Esophagus muscularis mucosa (tissue), 3 donors: ENCODE results near the gene PLOD1.

Experiments
- POLR2A ChIP-seq: fragments of 450-650 bp; IDR thresholded peaks from one replicate; pipeline ENCODE4 v1.6.1; 2017; ENCODE audit warnings: antibody characterized with exemption, moderate library complexity, mild to moderate bottlenecking, low read depth
- TF ChIP-seq, protein P1 (sequence below), 3 experiments: fragments of 200-600 bp in 2 of 3; fragments of 450-650 bp in 1 of 3; sonication (generic) in 2 of 3; IDR thresholded peaks; one replicate each; pipeline ENCODE4 v1.5.1; 2017 to 2019; ENCODE audit warnings: antibody characterized with exemption in 3 of 3, mild to moderate bottlenecking in 2 of 3, moderate library complexity in 1 of 3

DNA sequence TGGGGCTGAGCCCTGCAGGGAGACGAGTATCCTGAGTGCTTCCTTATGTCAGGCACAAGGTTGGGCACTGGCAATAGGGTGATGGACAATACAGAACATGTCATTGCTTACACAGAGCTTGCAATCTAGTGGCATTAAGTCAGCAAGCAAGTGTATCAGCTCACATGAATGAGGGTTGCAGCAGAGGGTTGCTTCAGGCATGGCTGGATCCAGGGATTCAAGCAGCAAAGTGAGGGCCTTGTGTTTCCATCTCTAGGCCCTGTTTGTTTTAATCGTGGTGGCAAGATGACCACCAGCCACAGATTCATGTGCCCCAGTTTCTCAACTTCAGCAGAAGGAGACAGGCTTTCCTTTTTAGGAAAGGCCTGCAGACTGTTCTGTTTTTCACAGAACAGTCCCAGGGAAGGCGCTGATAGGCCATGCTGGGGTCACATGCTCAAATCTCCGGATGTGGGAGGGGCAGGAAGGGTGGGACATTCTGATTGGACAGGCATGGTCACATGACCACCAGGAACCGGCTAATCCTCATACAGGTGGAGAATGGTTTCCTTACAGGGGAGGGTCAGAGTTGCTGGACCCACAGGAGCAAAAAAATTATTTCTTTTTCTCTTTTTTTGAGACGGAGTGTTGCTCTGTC, 14.4 kb downstream of the PLOD1 start:
- no peak for TF ChIP-seq POLR2A
- TF ChIP-seq, protein P1, sequence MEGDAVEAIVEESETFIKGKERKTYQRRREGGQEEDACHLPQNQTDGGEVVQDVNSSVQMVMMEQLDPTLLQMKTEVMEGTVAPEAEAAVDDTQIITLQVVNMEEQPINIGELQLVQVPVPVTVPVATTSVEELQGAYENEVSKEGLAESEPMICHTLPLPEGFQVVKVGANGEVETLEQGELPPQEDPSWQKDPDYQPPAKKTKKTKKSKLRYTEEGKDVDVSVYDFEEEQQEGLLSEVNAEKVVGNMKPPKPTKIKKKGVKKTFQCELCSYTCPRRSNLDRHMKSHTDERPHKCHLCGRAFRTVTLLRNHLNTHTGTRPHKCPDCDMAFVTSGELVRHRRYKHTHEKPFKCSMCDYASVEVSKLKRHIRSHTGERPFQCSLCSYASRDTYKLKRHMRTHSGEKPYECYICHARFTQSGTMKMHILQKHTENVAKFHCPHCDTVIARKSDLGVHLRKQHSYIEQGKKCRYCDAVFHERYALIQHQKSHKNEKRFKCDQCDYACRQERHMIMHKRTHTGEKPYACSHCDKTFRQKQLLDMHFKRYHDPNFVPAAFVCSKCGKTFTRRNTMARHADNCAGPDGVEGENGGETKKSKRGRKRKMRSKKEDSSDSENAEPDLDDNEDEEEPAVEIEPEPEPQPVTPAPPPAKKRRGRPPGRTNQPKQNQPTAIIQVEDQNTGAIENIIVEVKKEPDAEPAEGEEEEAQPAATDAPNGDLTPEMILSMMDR (IDR thresholded peaks at IDR 0.05), result no peak
